HG03108 (cell line): ENCODE results near the gene UMOD.
"Not testable (repeated sequence)": the region's sequence is repeated elsewhere in the genome, so short reads cannot be mapped to it uniquely, and the experiment has no call there.

ENCODE experiments used
- ATAC-seq: cut with Tn5 transposase; IDR thresholded peaks from one replicate; pipeline ENCODE4 v1.9.1; 2021; ENCODE audit warnings: moderate library complexity; ENCODE audit not compliant: unreplicated experiment

Gene UMOD

DNA sequence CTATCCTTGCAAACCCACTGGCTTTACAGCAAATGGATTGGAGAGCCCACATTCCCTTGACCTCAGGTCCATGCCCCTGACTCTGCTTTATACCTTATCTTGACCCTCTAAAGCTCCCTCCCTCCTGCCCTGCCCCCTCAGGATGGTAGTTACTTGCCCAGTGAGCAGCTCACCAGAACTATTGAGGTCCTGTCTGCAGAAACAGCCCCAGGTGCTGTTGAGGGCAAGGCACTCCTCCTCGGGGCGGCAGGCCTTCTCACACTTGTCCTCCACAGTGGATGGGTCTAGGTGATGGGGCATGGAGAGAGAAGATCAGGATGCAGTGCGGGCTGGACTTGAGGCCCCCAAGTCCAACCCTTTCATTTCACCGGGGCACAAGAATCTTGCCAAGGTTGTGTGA, 29.8 kb downstream of the UMOD start:
- no peak for ATAC-seq

DNA sequence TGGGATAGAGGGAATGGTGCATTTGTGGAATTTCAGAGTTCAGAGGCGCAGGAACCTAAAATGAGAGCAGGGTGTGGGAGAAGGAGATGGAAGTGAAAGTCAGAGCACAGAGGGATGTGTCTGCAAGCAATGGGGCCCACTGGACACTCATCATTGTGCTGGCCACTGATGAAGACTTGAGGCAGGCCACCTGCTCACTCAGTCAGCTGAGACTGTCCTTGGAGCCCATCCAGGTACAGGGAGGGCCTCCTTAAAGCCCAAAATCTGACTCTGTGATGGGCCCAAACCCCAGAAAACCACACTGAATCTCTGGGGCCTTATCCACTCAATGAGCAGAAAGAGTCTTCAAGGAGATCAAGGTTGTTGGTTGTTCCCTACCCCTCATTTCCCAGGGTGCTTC, 30.8 kb downstream of the UMOD start:
- no peak for ATAC-seq

DNA sequence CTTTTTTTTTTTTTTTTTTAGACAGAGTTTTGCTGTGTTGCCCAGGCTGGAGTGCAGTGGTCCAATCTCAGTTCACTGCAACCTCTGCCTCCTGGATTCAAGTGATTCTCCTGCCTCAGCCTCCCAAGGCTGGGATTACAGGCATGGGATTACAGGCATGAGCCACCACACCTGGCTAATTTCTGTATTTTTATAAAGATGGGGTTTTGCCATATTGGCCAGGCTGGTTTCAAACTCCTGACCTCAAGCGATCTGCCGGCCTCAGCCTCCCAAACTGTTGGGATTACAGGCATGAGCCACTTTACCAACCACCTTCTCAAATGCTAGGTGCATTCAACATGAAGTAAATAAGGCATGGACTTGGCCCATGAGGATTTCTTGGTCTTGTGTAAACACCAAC, 31.5 kb downstream of the UMOD start:
- ATAC-seq, result not testable (repeated sequence)

DNA sequence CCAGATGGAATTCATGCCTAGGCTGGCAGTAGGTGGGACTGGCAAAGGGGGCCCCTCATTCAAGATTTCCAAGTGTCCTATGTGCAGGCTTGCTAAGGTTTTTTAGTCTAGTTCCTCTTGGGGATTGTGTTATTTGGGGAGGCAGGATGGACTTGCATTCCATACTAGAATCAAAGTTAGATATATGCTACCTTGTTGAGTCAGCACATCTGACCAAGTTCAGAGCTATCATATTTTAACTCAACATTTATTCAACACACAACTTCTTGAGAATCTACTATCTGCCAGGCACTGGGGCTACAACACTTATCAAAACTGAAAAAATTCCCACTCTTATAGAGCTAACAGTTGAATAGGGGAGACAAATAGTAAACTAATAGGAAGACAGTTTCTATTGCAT, 31.9 kb downstream of the UMOD start:
- no peak for ATAC-seq

DNA sequence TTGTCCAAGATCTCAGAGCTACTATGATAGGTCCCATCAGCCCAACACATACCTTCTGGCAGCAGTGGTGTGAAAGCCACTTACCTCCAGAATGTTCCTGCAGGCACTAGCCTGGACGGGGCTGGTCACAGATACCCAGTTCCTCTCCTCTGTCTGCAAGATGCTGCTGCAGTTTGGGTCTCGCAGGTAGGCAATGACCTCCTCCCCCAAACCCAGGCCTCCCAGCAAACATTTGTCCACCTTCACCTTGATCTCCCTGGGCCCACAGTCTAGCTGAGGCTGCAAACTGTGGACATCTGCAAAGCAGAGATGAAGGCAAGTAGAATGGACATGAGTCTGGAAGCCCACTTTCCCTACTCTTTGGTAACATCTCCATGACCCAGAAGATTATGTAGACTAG, 32.3 kb downstream of the UMOD start:
- no peak for ATAC-seq

DNA sequence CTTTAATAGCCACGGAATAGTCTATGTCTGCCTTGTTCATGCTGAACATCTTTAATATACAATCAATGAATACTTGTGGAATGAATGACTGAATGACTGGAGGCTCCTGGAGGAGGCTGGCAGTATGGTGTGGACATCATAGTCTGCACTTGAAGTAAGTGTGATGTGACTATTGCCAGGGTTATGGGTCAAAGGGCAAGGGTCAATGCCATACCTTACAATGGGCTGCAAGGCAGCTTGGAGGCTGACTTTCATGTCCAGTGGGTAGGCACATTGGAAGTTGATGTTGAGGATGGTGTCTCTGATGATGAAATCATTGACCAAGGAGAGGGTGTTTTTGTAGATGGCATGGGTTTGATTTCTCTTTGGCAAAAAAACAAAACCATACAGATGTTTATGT, 33.1 kb downstream of the UMOD start:
- no peak for ATAC-seq

DNA sequence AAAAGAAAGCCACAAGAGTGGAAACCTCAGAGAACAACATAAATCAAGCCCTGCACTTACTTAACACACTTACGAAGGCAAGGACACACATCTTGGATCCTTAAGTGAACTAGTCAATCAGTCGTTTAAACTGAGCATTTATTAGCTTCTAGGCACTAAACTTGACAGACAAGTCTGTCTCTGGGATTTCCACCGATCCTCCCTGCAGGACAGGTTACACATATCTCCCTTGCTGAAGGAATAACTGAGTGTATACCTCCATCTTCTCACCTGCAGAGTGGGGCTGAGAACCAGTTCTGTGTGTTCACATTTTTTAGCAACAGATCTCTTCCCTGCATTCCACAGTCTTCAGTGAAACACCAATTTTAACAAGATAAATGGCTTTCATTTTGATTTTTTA, 34.1 kb downstream of the UMOD start:
- no peak for ATAC-seq

DNA sequence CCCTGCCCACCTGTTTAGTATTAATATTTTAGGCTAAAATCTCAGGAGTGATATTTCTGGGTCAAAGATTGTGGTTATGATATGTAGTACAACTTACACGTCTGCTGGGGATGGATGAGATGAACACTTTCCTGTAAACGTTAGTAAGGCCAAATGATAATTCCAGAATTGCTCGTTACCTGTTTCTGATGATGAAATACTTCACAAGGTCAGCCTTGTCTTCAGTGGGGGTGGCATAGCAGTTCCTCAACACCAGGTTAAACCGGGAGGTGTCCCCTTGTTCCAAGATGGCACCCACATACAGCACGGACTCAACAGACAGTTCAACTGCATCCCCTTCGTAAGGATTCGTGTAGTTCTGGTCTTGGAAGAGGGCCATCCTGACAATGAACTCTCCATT, 34.5 kb downstream of the UMOD start:
- no peak for ATAC-seq

DNA sequence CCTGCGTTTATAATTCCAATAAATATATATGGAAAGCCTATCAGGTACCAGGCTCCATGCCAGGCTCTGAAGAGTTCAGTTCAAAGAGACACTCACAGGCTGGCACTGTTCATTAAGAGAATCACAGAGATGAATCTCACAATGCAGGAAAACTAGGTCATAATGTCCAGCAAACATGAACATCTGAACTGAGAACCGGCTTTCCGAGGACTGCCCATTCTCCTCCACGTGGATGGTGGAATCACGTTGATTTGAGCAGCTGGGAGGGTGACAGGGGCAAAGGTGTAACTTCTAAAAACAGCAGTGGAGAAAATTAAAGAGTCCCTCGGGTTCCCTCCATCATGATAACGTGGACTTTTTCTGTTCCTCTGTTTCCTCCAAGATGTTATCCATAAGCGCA, 35.4 kb downstream of the UMOD start:
- no peak for ATAC-seq

DNA sequence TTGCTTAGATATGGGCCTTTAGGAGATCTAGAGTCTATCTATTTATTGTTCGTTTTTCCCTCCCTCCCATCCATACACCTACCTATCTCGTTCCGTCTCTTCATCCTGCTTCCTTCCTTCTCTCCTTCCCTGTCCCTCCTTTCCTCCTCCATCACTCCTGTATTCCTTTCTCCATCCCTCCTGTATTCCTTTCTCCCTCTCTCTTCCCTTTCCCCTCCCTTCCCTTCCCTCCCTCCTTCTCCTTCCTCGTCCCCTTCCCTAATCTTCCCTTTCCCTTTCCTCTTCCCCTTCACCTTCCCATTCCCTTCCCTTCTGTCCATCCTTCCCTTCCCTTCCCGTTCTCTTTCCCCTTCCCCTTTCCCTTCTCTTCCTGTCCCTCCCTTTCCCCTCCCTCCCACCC, 35.8 kb downstream of the UMOD start:
- no peak for ATAC-seq

DNA sequence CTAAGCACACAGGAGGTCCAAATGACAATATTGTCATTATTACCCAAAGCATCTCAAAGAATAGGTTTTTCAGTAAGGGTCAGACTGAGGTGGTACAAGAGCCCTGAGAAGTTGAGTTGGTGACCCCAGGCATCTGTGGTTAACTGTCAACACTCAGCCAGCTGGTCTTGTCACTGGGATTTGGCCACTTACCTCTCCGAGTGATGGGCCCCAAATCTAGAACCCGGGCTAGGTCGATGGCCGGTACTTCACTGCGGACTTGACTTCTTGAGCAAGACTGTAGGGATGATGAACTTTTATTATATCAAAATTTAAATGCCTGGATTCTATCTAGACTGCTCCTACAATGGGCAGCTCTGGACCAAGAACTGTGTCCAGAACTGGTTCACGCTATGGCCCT, 36.8 kb downstream of the UMOD start:
- ATAC-seq, result no peak

DNA sequence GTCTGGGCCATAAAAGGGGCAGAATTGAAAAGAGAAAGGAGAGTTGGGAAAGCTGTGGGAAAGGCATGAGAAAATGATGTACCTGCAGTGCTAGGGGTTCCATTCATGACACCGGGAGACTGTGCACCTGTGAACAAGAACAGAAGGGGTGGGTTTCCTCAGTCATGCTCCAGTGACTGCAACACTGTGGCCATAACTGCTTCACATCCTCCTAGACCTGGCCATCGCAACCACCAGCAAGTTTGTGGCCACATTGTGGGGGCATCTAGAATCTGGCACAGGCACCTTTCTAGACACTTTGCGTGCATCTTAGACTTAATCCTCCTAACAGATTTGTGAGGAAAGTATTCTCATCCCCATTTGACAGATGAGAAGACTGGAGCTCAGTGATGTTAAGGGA, 37.9 kb downstream of the UMOD start:
- ATAC-seq, result no peak

DNA sequence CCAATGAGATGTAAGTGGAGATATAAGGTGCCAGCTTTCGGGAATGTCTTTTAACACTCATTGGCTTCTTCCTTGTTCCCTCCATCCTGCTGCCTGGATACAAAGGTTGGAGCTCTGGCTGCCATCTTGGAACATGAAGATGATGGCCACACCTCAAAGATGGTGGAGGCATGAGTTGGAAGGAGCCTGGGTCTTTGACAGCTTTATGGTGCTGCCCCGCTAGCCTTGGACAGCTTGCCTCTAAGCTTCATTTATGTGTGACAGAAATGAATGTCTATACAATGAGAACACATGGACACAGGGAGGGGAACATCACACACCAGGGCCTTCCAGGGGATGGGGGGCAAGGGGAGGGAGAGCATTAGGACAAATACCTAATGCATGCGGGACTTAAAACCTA, 38.8 kb downstream of the UMOD start:
- ATAC-seq, result no peak

DNA sequence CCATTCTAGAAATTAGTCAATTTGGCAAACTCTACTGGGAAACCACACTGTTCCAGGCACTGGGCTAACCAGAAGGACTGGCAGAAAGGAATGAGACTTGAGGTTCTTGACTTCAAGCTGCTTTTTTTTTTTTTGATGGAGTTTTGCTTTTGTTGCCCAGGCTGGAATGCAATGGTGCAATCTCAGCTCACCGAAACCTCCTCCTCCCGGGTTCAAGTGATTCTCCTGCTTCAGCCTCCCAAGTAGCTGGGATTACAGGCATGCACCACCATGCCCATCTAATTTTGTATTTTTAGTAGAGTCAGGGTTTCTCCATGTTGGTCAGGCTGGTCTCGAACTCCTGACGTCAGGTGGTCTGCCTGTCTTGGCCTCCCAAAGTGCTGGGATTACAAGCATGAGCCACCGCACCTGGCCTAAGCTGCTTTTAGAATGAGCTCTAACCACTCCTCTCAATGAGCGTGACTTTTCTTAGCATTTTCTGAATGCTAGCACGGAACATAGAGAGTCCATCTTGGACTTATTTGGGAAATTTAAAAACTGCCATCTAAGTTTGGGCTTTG, 39.9 kb downstream of the UMOD start:
- ATAC-seq, result not testable (repeated sequence)

DNA sequence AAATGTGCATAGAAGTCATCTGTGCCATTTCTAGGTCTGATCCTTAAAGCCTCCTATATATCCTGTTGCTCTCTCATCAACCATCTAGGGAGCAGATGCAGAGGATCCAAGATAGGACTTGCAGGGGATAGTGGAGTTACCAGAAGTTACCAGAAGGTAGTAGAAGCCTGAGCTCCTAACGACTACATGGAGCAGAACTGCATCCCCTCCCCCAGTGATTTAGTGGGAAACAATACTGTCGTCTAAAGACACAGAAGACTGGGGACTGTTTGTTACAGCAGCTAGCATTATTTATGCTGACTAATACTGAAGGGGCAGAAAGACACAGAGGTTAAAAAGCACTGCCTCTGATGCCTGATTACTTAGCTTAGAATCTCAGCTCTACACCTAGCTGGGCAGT, 41.0 kb downstream of the UMOD start:
- no peak for ATAC-seq

DNA sequence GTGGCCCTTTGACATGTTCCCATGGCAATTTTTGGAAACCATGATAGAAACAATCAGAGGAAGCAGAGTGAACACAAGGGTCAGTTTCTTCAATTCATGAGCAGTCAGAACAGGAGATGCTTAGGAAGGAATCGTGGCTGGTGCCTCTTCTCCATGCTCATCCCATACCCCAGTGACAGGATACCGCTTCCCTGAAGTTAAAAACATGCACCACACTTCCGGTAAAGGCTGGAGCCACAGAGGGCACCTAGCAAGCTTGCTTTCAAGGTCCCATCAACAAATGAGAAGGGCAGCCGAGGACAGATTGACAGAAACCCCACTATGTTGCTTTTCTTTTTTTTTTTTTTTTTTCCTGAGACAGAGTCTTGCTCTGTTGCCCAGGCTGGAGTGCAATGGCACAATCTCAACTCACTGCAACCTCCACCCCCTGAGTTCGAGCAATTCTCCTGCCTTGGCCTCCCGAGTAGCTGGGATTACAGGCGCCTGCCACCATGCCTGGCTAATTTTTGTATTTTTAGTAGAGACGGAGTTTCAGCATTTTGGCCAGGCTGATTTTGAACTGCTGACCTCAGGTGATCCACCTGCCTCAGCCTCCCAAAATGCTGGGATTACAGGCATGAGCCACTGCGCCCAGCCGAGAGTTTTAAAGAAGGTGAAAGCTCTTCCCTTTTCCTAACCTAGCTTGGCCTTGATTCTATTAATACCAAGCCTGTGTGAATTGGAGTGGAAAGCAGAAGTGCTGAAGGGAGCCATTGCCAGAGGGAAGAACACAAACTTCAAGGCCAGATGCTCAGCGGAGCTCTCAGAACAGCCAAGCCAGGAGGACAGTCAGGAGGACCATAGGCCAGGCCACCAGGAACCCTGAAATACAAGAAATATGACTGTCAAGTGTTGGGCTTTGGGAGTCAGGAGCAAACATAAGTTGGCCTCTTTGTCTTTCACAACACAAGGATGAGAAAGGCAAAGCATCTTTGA, 41.8 kb downstream of the UMOD start:
- no peak for ATAC-seq

DNA sequence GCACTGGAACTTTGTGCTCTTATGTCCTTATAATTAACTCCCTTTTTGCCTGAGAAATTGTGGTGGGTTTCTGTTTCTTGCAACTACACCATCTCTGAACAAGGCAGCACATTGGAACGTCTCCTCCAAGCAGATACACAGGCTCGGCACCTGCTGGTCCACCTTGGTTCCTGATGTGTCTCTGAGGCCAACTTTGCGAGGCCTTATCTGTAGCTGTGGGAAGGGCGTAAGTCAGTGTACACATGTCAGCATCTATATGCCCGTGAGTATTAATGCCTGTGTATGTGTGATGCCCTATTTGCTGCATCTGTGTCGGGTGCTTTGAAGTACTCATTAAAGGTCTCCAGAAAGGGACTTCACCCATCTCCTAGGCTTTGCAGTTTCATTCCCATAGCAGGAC, 42.7 kb downstream of the UMOD start:
- ATAC-seq, result no peak

DNA sequence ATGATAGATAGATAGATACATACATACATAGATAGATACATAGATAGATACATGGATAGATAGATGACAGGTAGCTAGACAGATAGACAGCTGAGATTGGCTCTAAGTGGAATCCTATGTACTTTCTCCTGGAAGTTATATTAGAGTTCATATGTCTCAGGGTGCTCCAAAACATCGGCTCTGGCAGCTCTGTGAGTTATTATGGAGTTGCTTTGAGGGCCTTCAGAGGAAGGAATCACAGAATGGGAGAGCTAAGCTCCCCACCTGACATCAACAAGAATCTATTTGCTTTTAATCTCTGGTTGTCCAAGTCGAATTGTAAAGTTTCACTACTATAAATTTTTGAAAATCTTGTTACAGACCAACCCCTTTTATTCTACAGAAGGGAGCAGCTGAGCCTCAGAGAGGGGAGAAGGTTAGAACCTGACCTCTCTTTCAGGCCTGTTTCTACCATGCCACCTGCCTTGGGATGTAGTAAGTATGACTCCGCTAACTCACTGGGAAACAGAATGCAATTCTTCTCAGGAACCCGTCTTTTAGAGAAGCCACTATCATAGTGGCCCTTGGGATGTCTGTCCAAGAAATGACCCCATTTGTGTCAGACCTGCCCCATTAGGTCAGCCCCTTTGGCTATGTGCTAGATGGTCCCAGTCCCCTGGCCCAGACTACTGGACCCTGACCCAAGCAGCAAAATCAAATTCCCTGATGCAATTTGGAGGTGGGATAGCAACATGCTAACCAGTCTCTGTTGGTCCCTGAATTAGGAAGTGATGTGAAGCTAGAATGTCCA, 43.5 kb downstream of the UMOD start:
- ATAC-seq, result no peak

DNA sequence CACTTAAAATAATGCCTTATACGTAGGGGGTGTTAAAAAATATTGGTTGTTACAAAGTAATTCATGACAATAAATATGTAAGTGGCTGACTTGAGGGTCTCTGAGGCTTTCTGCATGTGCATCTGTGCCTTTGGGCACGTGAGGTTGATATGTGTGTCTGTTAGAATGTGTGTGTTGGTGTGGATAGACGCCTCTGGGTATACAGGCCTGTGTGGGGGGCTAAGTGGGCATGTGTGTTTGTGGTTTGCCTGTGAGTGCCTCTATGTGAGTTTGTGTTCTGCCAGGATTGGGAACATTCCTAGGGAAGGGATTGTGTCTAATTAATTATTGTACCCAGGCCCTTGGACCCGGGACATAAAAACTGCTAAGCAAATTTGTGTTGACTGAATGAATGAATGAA, 44.2 kb downstream of the UMOD start:
- no peak for ATAC-seq

DNA sequence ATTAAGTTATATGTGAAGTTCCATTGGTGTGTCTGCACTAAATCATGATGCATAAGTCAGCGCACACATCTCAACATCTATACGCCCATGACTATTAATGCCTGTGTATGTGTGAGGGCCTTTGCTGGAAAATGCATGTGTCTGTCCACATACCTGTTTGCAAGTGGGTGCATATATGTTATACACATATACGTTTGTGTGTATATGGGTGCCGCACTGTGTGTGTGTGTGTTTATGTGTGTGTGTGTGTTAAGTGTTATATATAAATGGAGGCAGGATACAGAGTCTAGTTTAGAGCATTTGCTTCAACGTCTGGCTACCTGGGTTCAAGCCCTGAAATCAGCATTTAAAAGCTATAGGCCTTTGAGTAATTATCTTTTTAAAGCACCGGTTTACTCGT, 44.7 kb downstream of the UMOD start:
- ATAC-seq, result no peak

DNA sequence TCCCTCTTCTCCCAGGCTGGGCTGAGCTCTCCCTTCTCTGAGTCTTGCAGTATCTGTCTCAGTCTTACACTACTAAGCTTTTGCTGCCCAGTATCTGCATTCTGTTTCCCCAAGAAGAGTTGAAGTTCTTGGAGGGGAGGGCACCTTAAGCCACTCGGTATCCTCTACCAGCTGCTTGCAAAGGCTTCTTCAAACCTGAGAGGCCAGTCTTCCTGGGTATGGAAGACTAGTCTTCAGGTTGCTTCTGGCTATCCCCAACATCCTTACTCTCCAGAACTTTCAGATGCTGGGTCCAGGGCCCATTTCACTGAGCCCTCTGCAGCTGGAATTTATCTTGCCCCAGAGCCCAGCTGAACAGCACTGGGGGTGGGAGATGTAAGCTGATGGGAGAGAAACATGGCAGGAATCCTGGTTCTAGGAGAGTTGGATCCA, 45.3 kb downstream of the UMOD start:
- ATAC-seq, result no peak

DNA sequence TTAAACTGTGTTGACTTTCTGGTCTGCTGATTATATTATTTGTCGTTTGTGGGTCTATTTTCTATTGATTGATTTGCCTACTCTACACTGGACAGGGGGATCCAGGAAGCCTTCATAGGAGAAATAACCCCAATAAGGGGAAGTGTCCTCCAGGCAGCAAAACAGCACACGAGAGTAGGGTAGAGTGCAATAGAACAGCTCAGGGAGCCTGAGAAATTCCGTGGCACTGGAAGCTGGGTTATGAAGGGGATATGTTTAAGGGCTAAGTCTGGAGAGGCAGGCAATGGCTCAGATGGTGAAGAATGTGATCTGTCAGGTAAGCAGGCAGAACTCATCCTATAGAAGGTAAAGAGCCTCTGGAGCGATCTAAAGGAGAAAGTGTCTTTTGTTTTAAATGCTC, 46.1 kb downstream of the UMOD start:
- no peak for ATAC-seq
